Panc1 (cell line): ENCODE results near the gene SLC34A1. TPM values are rescaled to one million over a fixed set of nuclear protein-coding genes. Genes with fewer than 3 reads are reported as not detected.

Source experiments
- ATAC-seq: fragments of 200-7000 bp; cut with Tn5 transposase; 2 replicates; pipeline ENCODE4 v1.9.1; 2020; ENCODE audit warnings: mild to moderate bottlenecking, moderate library complexity
- BruUV-seq: library from RNA; stranded (reverse); fragments of 400-500 nt; replicated peaks from 2 replicates; lab custom pipeline; 2021; lab: Mats Ljungman, UMichigan
- CTCF ChIA-PET: fragments of 300-600 bp; sonication (Branson Sonifier 250); formaldehyde crosslinking; loops from one replicate; lab custom pipeline; 2022; ENCODE audit warnings: antibody characterized with exemption; lab: Charles Lee
- POLR2A ChIA-PET: fragments of 300-600 bp; sonication (Branson Sonifier 250); formaldehyde crosslinking; loops from one replicate; lab custom pipeline; 2022; ENCODE audit warnings: antibody characterized with exemption; lab: Charles Lee
- DNase-seq: peaks from one replicate; pipeline ENCODE4 v3.0.0-alpha.2; 2010; ENCODE audit warnings: low read depth, low spot score
- H3K27ac ChIP-seq: 2 replicates; pipeline ENCODE4 v1.5.1; 2011; ENCODE audit warnings: mild to moderate bottlenecking, low read length, inconsistent platforms
- H3K27me3 ChIP-seq: fragments of 200-500 bp; sonication (Bioruptor generic); 2 replicates; pipeline ENCODE4 v1.6.0; 2014; ENCODE audit warnings: low read length, inconsistent platforms; ENCODE audit not compliant: control insufficient read depth, insufficient read depth
- H3K36me3 ChIP-seq: fragments of 200-500 bp; sonication (Bioruptor generic); 2 replicates; pipeline ENCODE4 v1.5.1; 2014; ENCODE audit warnings: inconsistent platforms, mild to moderate bottlenecking, low read length, moderate library complexity; ENCODE audit not compliant: control insufficient read depth, insufficient read depth
- H3K4me1 ChIP-seq: 2 replicates; pipeline ENCODE4 v1.5.1; 2011; ENCODE audit warnings: inconsistent platforms, mild to moderate bottlenecking, low read length, moderate library complexity; ENCODE audit not compliant: control insufficient read depth, insufficient read depth
- H3K4me3 ChIP-seq, 2 experiments: 2 replicates each; pipeline ENCODE4 v1.5.1; 2011 to 2012; ENCODE audit warnings: low read depth in 2 of 2, low read length in 2 of 2, mild to moderate bottlenecking in 2 of 2, inconsistent platforms in 1 of 2, moderate library complexity in 1 of 2
- H3K9me3 ChIP-seq: fragments of 200-500 bp; sonication (Bioruptor generic); 2 replicates; pipeline ENCODE4 v1.5.1; 2014; ENCODE audit warnings: low read depth, mild to moderate bottlenecking, inconsistent platforms, low read length, moderate library complexity; ENCODE audit not compliant: control insufficient read depth, insufficient read depth
- CTCF ChIP-seq: fragments of 450-650 bp; IDR thresholded peaks from 2 replicates; pipeline ENCODE4 v1.5.1; 2017; ENCODE audit warnings: mild to moderate bottlenecking
- POLR2AphosphoS5 ChIP-seq: IDR thresholded peaks from 2 replicates; pipeline ENCODE4 v1.6.1; 2012; ENCODE audit warnings: mild to moderate bottlenecking, low read depth, low read length, moderate library complexity
- REST ChIP-seq, 2 experiments: IDR thresholded peaks; 2 replicates each; pipeline ENCODE4 v1.6.1; 2011 to 2012; ENCODE audit warnings: low read depth in 2 of 2, control low read depth in 1 of 2, low read length in 1 of 2, mild to moderate bottlenecking in 1 of 2, moderate library complexity in 1 of 2; ENCODE audit not compliant: insufficient read depth in 1 of 2
- SIN3A ChIP-seq: IDR thresholded peaks from 2 replicates; pipeline ENCODE4 v1.6.1; 2012; ENCODE audit warnings: low read depth, mild to moderate bottlenecking, low read length, moderate library complexity, borderline replicate concordance; ENCODE audit not compliant: insufficient read depth
- TCF7L2 ChIP-seq: IDR thresholded peaks from 2 replicates; pipeline ENCODE4 v1.6.1; 2011; ENCODE audit warnings: mild to moderate bottlenecking, low read depth, low read length, inconsistent platforms
- in situ Hi-C: cut with HindIII; loops from 2 replicates; pipeline ENCODE4 v1.10.0; 2016; ENCODE audit warnings: low sequenced_read_pairs, low pct_unique_long_range_greater_than_20kb
- intact Hi-C: fragments of 100-400 bp; cut with micrococcal nuclease; formaldehyde crosslinking; loops from one replicate; pipeline ENCODE4 v1.10.0; 2022; ENCODE audit not compliant: unreplicated experiment
- total RNA-seq: library from RNA; stranded (reverse); gene quantifications from one replicate; pipeline ENCODE4 v1.2.1, GENCODE V29; 2021; ENCODE audit not compliant: unreplicated experiment

Gene SLC34A1
- total RNA-seq, 1 experiment from 2014 or later = not detected

GRCh38 chr5:177435847-177436536, 51.8 kb downstream of the SLC34A1 start:
- ATAC-seq = no peak
- no peak for DNase-seq
- H3K4me1 ChIP-seq = no peaks in the 10 kb centered on the region
- no peak overlapping the region for H3K4me3 ChIP-seq
- no peaks in the 10 kb centered on the region for H3K27me3 ChIP-seq
- intact Hi-C loops (no loop called here), in situ Hi-C loops (no loop called here)
- POLR2A ChIA-PET = interaction anchor here (0.6 kb wide), 1 partner anchor 10 kb away, joined by 4 read pairs; no protein-coding TSS in a partner anchor
- no peak overlapping the region for H3K27ac ChIP-seq
- BruUV-seq = no TSS peak
- CTCF ChIA-PET = no interaction called here
- no peaks in the 10 kb centered on the region; the same call in 1 of the 2 replicates for H3K36me3 ChIP-seq
- no peak for TF ChIP-seq SIN3A
- TF ChIP-seq CTCF = no peak
- no peak for TF ChIP-seq REST (IDR thresholded peaks at IDR 0.05; ENCODE audit: insufficient read depth in 1 of 2, low read depth in 2 of 2, low read length in 1 of 2)
- TF ChIP-seq POLR2AphosphoS5 = no peak; the same call in 1 of the 2 replicates
- TF ChIP-seq TCF7L2 = no peak
- H3K9me3 ChIP-seq = no peaks in the 10 kb centered on the region

GRCh38 chr5:177437623-177438022, 53.4 kb downstream of the SLC34A1 start:
- CTCF ChIA-PET = no interaction called here
- no peaks in the 10 kb centered on the region for H3K36me3 ChIP-seq
- no peaks in the 10 kb centered on the region for H3K4me1 ChIP-seq
- DNase-seq (no peak), ATAC-seq (no peak)
- H3K9me3 ChIP-seq = no peaks in the 10 kb centered on the region
- POLR2A ChIA-PET = no interaction called here
- in situ Hi-C loops (no loop called here), intact Hi-C loops (no loop called here)
- TF ChIP-seq POLR2AphosphoS5 (no peak), CTCF (no peak), SIN3A (no peak), TCF7L2 (no peak), REST (IDR thresholded peaks at IDR 0.05; ENCODE audit: insufficient read depth in 1 of 2, low read depth in 2 of 2, low read length in 1 of 2) (no peak)
- H3K4me3 ChIP-seq = no peak overlapping the region
- no peaks in the 10 kb centered on the region for H3K27me3 ChIP-seq
- H3K27ac ChIP-seq = no peak overlapping the region
- BruUV-seq = no TSS peak
